ENCODE data around the gene AP1G2. TPM values are rescaled to one million over a fixed set of nuclear protein-coding genes. Genes with fewer than 3 reads are reported as not detected.

Gene AP1G2
- total and polyA plus RNA-seq, 2 of the 4 experiments (the other 2 are of a cell fraction), result 2.9 to 19.2 TPM

- no TSS peak for BruUV-seq (replicated peaks)
- POLR2A ChIA-PET (ENCODE audit: unreplicated experiment), result no interaction called here
- no peak for DNase-seq
These were observed 55.4 kb downstream of the AP1G2 start for GRCh38 chr14:23512156-23512555.

More at GRCh38 chr14:23512156-23512555, 55.4 kb downstream of the AP1G2 start:
- H3K4ac ChIP-seq (ENCODE audit: low read depth, low read length), result no peak overlapping the region
- no peak overlapping the region for H2BK20ac ChIP-seq (ENCODE audit: low read depth, low read length)
- intact Hi-C loops (cut with micrococcal nuclease), result no loop called here
- no peak overlapping the region for H3K18ac ChIP-seq (ENCODE audit: low read depth, low read length)
- no CpG with 5 or more reads among the region's 13 CpGs for WGBS, 2 experiments (ENCODE audit: extremely low coverage in 2 of 2, insufficient read length in 1 of 2)
- H3K79me1 ChIP-seq (ENCODE audit: low read depth in 1 of 2, low read length in 2 of 2), result no peaks in the 10 kb centered on the region
- CTCF ChIA-PET, result no interaction called here
- TF ChIP-seq FOS (IDR thresholded peaks at IDR 0.05; ENCODE audit: low read depth, low read length) (no peak), CEBPB (IDR thresholded peaks at IDR 0.05; ENCODE audit: low read depth, low read length) (no peak), NFE2L2 (IDR thresholded peaks at IDR 0.05; ENCODE audit: low read depth, low read length) (no peak), MAFK (IDR thresholded peaks at IDR 0.05; ENCODE audit: low read depth, low read length) (no peak), RFX5 (IDR thresholded peaks at IDR 0.05; ENCODE audit: low read depth, low read length) (no peak), USF2 (IDR thresholded peaks at IDR 0.05; ENCODE audit: low read depth, low read length) (no peak), ELK1 (IDR thresholded peaks at IDR 0.05; ENCODE audit: borderline replicate concordance, low read depth, low read length) (no peak), CTCF (conservative IDR thresholded peaks at IDR 0.05; ENCODE audit: low read depth, low read length) (no peak)
- peak overlapping the region; percentile 34 for H2AK9ac ChIP-seq (replicated peaks; ENCODE audit: low read depth, low read length, poor library complexity)
- no peak overlapping the region for H4K8ac ChIP-seq (ENCODE audit: low read depth in 2 of 2, low read length in 2 of 2)
- H4K20me1 ChIP-seq (ENCODE audit: insufficient read depth, low read length), result no peaks in the 10 kb centered on the region
- H2AK5ac ChIP-seq (ENCODE audit: low read depth, low read length), result no peak overlapping the region
- H3K4me3 ChIP-seq (ENCODE audit: insufficient read depth, low read depth, low read length), result peak overlapping the region; percentile 46
- H3K4me2 ChIP-seq (ENCODE audit: low read depth, low read length), result peak overlapping the region; percentile 83
- H3K4me1 ChIP-seq (ENCODE audit: control insufficient read depth, insufficient read depth, low read length), result no peaks in the 10 kb centered on the region
- H4K91ac ChIP-seq (ENCODE audit: insufficient read depth, low read depth, low read length), result no peak overlapping the region
- H2BK120ac ChIP-seq (ENCODE audit: low read depth, low read length), result no peak overlapping the region
- H3K9ac ChIP-seq (ENCODE audit: low read depth, low read length), result peak overlapping the region; percentile 55; the same call in 1 of the 2 replicates
- peak overlapping the region; percentile 81; the same call in 1 of the 2 replicates for H4K5ac ChIP-seq (ENCODE audit: low read depth, low read length)
- no peaks in the 10 kb centered on the region for H3K9me3 ChIP-seq (ENCODE audit: control insufficient read depth, insufficient read depth, low read length)
- no peak overlapping the region for H3K56ac ChIP-seq (ENCODE audit: extremely low read depth, insufficient read depth, low read length)
- H3K9me1 ChIP-seq (ENCODE audit: insufficient read depth, low read length), result peaks cover 4% of the 10 kb centered on the region; the same call in 1 of the 2 replicates
- ATAC-seq (ENCODE audit: low read depth), result peak; percentile 24; the same call in 1 of the 2 replicates
- H3K23ac ChIP-seq (ENCODE audit: low read depth, low read length), result no peak overlapping the region
- no peak overlapping the region for H3K14ac ChIP-seq (replicated peaks; ENCODE audit: low read depth, low read length)
- H3K27ac ChIP-seq (ENCODE audit: insufficient read depth, low read length), result no peak overlapping the region
- H2BK5ac ChIP-seq (ENCODE audit: low read depth, low read length, poor library complexity, severe bottlenecking), result no peak overlapping the region
- H2BK15ac ChIP-seq (ENCODE audit: low read depth, low read length), result no peak overlapping the region
- in situ Hi-C loops (cut with MboI; ENCODE audit: low sequenced_read_pairs), result no loop called here
- dilution Hi-C loops (cut with HindIII; ENCODE audit: low sequenced_read_pairs, unreplicated experiment), result no loop called here
- H3K27me3 ChIP-seq (ENCODE audit: control insufficient read depth, insufficient read depth, low read length), result no peaks in the 10 kb centered on the region
- H2AFZ ChIP-seq (replicated peaks; ENCODE audit: low read length, poor library complexity), result peak overlapping the region; percentile 71
- H3K36me3 ChIP-seq (ENCODE audit: control insufficient read depth, insufficient read depth, low read length), result no peaks in the 10 kb centered on the region

Measured in IMR-90 (cell line).